ENCODE data around the gene RPS18. TPM values are rescaled to one million over a fixed set of nuclear protein-coding genes. Genes with fewer than 3 reads are reported as not detected.

RPS18 gene
- polyA plus RNA-seq, 2 of the 4 experiments (the other 2 are of a cell fraction): 3,426 to 3,611 TPM

DNA sequence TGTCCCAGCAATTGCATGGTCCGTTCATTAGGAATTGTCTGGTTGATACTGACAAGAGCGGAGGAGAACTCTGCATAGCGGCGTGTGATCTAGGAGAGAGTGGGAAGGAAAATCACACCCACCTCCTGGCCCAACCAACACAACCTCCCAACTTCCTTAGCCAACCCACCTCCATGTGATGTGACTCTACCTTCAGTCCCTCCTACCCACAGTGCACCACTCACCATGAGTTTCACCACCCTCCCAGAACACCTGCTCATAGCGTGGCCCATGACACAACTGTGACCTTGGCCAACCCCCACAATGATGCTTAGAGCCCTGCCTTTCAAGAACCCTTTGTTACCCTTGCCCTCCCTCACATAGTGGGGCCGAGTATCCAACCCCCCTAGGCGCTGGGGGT lies 7.9 kb upstream of the RPS18 start:
- DNase-seq (ENCODE audit: low read depth in 1 of 2, low spot score in 1 of 2) (no peak), FAIRE-seq (no peak), ATAC-seq (no peak; a peak in 1 of 6 replicates)
- CTCF ChIA-PET: interaction anchor here (0.9 kb wide), 1 partner anchor 14 kb away, joined by 5 read pairs; no protein-coding TSS in a partner anchor
- Histone ChIP-seq H3K4me1 (peaks cover 4% of the 10 kb centered on the region; the same call in 1 of the 3 replicates), H3K4me2 (no peak overlapping the region), H3K9me3 (no peaks in the 10 kb centered on the region), H3K27ac (no peak overlapping the region), H3K4me3 (no peak overlapping the region)
- WGBS (ENCODE audit: missing lambda C conversion rate): 86% methylated on average over 6 of the region's 7 CpGs
- POLR2A ChIA-PET: interaction anchor here (1.7 kb wide), 1 partner anchor 8 kb away, joined by 7 read pairs; the partner anchor contains the start of genes RPS18 and VPS52
- no peak for TF ChIP-seq RNF2 (IDR thresholded peaks at IDR 0.05; ENCODE audit: borderline replicate concordance, low read depth)
- no peak for TF ChIP-seq EHF (CRISPR knock-in tag; IDR thresholded peaks at IDR 0.05)
- no peak for TF ChIP-seq RARB (CRISPR knock-in tag; IDR thresholded peaks at IDR 0.05)
- TF ChIP-seq SMC3 (IDR thresholded peaks at IDR 0.05): no peak
- no peak for TF ChIP-seq CBX2 (IDR thresholded peaks at IDR 0.05; ENCODE audit: borderline replicate concordance, low read depth)
- TF ChIP-seq CHD2 (IDR thresholded peaks at IDR 0.05; ENCODE audit: low read length, partially characterized antibody): no peak
- TF ChIP-seq POLR2AphosphoS2 (conservative IDR thresholded peaks at IDR 0.05; ENCODE audit: low read length): no peak

DNA sequence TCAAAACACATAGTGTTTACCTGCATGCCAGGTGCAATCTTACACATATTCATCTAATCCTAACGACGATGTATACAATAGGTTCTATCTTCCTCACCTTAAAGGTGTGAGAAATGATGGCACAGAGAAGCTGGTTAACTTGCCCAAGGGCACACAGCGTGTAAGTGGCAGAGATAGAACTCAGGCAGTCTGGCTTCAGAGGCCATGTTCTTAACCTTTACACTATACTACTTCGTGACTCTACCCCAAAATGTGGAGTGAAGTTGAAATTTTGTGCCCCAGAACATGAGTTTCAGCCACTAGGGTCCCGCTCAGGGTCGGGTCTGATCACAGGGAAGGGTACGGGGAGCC lies 783 bp upstream of the RPS18 start:
- H3K27ac ChIP-seq: peak overlapping the region; percentile 91 to 97
- FAIRE-seq (no peak), DNase-seq (ENCODE audit: low read depth in 1 of 2, low spot score in 1 of 2) (no peak), ATAC-seq (peak; percentile 37 to 42)
- H3K4me3 ChIP-seq: peak overlapping the region; percentile 87
- no peaks in the 10 kb centered on the region for H3K9me3 ChIP-seq
- CTCF ChIA-PET: interaction anchor here (0.8 to 5.7 kb wide), 7 partner anchors 9 to 73 kb away, joined by 3 to 33 read pairs (median 4); no protein-coding TSS in a partner anchor
- peaks cover 33% of the 10 kb centered on the region for H3K4me1 ChIP-seq
- TF ChIP-seq ZFP36 (IDR thresholded peaks at IDR 0.05; ENCODE audit: borderline replicate concordance, partially characterized antibody) (peak; percentile 84), HOXB13 (CRISPR knock-in tag; IDR thresholded peaks at IDR 0.05; ENCODE audit: low read depth) (no peak), KDM1A (IDR thresholded peaks at IDR 0.05; ENCODE audit: low read depth) (peak; percentile 66; the same call in 1 of the 2 replicates)
- TF ChIP-seq, protein P1, sequence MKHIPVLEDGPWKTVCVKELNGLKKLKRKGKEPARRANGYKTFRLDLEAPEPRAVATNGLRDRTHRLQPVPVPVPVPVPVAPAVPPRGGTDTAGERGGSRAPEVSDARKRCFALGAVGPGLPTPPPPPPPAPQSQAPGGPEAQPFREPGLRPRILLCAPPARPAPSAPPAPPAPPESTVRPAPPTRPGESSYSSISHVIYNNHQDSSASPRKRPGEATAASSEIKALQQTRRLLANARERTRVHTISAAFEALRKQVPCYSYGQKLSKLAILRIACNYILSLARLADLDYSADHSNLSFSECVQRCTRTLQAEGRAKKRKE (CRISPR knock-in tag; IDR thresholded peaks at IDR 0.05; ENCODE audit: low read depth): no peak
- TF ChIP-seq, protein P2, sequence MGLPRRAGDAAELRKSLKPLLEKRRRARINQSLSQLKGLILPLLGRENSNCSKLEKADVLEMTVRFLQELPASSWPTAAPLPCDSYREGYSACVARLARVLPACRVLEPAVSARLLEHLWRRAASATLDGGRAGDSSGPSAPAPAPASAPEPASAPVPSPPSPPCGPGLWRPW (IDR thresholded peaks at IDR 0.05): no peak
- 4% methylated on average over 6 of the region's 7 CpGs for WGBS (ENCODE audit: missing lambda C conversion rate)
- POLR2A ChIA-PET: interaction anchor here (1.1 to 2.8 kb wide), 8 partner anchors 8 to 303 kb away, joined by 4 to 16 read pairs (median 12); partner anchors contain the start of genes BRD2, PFDN6, RGL2 and WDR46
- H3K4me2 ChIP-seq: peak overlapping the region; percentile 79

DNA sequence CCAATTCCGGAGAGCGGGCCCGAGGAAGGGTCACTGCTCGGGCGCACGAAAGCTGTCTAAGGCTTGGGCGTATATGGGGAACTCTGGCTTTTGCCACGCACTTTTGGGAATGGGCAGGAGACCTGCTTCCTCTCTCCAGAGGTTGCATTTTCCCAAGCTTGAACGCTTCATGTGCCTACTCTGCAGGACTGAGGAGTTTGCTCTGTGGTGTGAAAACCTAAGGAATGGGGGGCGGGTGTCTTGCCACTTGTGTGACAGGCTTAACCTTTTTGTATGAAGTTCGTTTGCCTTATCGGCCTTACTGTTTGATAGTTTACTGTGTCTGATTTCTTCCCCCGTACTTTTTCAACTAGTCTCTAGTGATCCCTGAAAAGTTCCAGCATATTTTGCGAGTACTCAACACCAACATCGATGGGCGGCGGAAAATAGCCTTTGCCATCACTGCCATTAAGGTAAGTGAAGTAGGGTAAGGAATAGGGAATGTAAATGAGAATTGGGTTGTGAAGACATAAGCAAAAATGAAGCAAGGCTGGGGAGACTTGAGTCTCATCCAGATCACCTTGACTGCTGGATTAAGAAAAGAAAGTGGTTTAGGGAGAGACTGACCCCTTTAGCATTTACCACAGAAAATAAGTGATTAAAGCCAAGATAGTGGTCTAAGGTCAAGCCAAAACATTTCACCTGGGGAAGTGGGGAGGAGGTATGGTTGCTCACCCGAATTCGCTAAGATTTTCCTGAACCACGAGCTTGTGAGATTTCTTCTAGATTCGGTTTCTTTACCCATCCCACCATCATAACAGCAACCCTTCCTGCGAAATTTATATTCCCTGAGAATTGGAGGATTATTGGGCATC lies 627 bp downstream of the RPS18 start:
- peak overlapping the region; percentile 91 for H3K4me2 ChIP-seq
- under 1% methylated on average over 21 of the region's 22 CpGs for WGBS (ENCODE audit: missing lambda C conversion rate)
- TF ChIP-seq EHF (CRISPR knock-in tag; IDR thresholded peaks at IDR 0.05) (no peak), JUN (IDR thresholded peaks at IDR 0.05) (peak; percentile 5 to 58; a peak in 4 of 5 replicates)
- DNase-seq (ENCODE audit: low read depth in 1 of 2, low spot score in 1 of 2): no peak
- no peak for FAIRE-seq
- H3K4me3 ChIP-seq: peak overlapping the region; percentile 87
- peak overlapping the region; percentile 91 to 97 for H3K27ac ChIP-seq
- ChIA-PET CTCF (interaction anchor here (0.9 to 2.6 kb wide), 4 partner anchors 9 to 27 kb away, joined by 3 to 6 read pairs (median 4); no protein-coding TSS in a partner anchor), POLR2A (interaction anchor here (0.9 to 2.8 kb wide), 9 partner anchors 8 to 304 kb away, joined by 3 to 16 read pairs (median 11); partner anchors contain the start of genes BRD2, PFDN6, RGL2 and WDR46)
- H3K4me1 ChIP-seq: peaks cover 45% of the 10 kb centered on the region
- ATAC-seq: peak; percentile 25 to 42; a peak in 5 of 6 replicates
- no peaks in the 10 kb centered on the region for H3K9me3 ChIP-seq

DNA sequence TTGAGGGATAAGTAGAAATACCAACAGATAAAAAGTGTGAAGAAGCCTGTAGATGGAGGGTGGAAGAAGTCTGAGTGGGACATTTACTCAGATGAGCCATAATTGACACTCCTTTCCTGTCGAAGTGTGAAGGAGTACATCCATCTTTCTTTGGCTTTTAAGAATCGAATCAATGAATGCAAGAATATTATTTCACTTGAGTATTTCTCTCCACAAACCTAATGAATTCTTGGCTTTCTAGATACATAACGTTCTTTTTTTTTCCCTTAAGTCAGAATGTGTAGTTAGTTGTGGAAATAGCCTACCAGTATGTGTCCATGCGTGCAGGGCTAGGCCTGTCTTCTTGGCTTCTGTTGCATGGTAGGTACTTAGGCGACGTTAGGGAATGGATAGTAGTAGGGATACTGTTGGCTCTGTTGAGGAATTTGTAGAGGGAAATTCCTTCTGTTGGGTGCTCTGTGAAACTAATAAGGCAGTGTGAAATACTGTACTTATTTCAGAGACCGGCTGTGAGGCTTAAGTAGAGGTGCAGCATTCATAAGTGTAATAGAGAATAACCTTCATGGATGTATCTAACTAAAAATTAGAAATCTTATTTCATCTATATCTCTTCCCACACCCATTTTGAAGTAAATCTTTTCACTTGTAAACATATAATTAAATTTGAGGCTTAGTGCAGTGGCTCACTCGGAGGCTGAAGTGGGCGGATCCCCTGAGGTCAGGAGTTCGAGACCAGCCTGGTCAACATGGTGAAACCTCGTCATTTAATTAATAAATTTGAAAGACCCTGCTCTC lies 1.5 kb downstream of the RPS18 start:
- peak overlapping the region; percentile 91 to 97 for H3K27ac ChIP-seq
- TF ChIP-seq MYC (IDR thresholded peaks at IDR 0.05; ENCODE audit: borderline replicate concordance, low read length) (no peak), GATA3 (IDR thresholded peaks at IDR 0.05; ENCODE audit: borderline replicate concordance) (no peak), MAFK (IDR thresholded peaks at IDR 0.05; ENCODE audit: partially characterized antibody) (no peak), JUN (IDR thresholded peaks at IDR 0.05) (no peak), NPAS2 (CRISPR knock-in tag; IDR thresholded peaks at IDR 0.05; ENCODE audit: borderline replicate concordance) (no peak), NR3C1 (IDR thresholded peaks at IDR 0.05) (no peak), CBX8 (IDR thresholded peaks at IDR 0.05) (no peak)
- TF ChIP-seq, protein P1 (CRISPR knock-in tag; IDR thresholded peaks at IDR 0.05; ENCODE audit: low read depth): no peak
- TF ChIP-seq, protein P3, sequence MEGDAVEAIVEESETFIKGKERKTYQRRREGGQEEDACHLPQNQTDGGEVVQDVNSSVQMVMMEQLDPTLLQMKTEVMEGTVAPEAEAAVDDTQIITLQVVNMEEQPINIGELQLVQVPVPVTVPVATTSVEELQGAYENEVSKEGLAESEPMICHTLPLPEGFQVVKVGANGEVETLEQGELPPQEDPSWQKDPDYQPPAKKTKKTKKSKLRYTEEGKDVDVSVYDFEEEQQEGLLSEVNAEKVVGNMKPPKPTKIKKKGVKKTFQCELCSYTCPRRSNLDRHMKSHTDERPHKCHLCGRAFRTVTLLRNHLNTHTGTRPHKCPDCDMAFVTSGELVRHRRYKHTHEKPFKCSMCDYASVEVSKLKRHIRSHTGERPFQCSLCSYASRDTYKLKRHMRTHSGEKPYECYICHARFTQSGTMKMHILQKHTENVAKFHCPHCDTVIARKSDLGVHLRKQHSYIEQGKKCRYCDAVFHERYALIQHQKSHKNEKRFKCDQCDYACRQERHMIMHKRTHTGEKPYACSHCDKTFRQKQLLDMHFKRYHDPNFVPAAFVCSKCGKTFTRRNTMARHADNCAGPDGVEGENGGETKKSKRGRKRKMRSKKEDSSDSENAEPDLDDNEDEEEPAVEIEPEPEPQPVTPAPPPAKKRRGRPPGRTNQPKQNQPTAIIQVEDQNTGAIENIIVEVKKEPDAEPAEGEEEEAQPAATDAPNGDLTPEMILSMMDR (IDR thresholded peaks at IDR 0.05): no peak
- DNase-seq (ENCODE audit: low read depth in 1 of 2, low spot score in 1 of 2): no peak
- ChIA-PET POLR2A (no interaction called here), CTCF (no interaction called here)
- no peaks in the 10 kb centered on the region for H3K9me3 ChIP-seq
- H3K4me3 ChIP-seq: peak overlapping the region; percentile 87
- 13% methylated on average over 11 of the region's 11 CpGs for WGBS (ENCODE audit: missing lambda C conversion rate)
- FAIRE-seq: no peak
- no peak for ATAC-seq
- H3K4me1 ChIP-seq: peaks cover 45% of the 10 kb centered on the region
- H3K4me2 ChIP-seq: peak overlapping the region; percentile 91
